ENCODE results near the gene KIRREL3. TPM values are rescaled to one million over a fixed set of nuclear protein-coding genes. Genes with fewer than 3 reads are reported as not detected.

KIRREL3 gene
- total and polyA plus RNA-seq, 10 donors = 0.50 to 5.4 (median 2.0) TPM

DNA sequence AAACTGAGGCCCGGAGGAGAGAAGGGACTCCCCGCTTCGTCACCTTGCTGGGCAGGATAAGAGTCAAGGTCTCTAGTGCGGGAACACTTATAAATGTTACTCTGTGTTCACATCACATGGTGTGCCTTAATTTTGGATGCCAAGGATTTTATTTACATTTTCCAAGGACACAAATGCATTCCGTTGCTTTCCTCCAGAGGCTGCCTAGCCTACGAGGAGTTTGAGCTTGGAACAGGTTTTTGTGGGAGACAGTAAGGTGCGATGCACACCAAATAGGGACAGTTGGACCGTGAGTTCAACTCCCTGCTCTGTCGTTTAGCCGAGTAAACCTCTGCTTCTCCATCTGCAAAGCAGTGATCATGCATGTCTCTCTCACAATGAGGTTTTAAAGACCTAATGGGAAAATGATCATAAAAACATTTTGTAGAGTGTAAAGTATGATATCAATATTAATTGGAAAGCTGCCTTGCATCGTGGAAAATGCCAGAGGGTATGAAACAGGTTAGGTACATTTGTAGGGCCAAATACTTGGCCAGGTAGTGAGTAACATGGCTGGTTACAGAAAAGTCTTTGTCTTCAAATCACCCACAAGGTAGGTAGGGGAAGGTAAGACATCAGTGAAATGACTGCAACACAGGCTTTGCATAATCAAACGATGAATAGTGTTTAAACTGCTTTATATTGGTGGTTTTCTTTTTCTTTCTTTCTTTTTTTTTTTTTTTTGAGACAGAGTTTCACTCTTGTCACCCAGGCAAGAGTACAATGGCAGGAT is 583.3 kb downstream of the KIRREL3 start:
- H3K9me3 ChIP-seq = no peaks in the 10 kb centered on the region
- intact Hi-C loops (cut with DNase I; ENCODE audit: low total_unique reads) = no loop called here
- peak overlapping the region in 5 of 8 donors; percentile 35 to 72 (median 41) for H3K4me3 ChIP-seq
- TF ChIP-seq POLR2AphosphoS5 (IDR thresholded peaks at IDR 0.05) (no peak), POLR2A (IDR thresholded peaks at IDR 0.05) (no peak)
- TF ChIP-seq, protein P1, sequence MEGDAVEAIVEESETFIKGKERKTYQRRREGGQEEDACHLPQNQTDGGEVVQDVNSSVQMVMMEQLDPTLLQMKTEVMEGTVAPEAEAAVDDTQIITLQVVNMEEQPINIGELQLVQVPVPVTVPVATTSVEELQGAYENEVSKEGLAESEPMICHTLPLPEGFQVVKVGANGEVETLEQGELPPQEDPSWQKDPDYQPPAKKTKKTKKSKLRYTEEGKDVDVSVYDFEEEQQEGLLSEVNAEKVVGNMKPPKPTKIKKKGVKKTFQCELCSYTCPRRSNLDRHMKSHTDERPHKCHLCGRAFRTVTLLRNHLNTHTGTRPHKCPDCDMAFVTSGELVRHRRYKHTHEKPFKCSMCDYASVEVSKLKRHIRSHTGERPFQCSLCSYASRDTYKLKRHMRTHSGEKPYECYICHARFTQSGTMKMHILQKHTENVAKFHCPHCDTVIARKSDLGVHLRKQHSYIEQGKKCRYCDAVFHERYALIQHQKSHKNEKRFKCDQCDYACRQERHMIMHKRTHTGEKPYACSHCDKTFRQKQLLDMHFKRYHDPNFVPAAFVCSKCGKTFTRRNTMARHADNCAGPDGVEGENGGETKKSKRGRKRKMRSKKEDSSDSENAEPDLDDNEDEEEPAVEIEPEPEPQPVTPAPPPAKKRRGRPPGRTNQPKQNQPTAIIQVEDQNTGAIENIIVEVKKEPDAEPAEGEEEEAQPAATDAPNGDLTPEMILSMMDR (IDR thresholded peaks at IDR 0.05 in 8 of 11, conservative IDR thresholded peaks at IDR 0.05 in 3 of 11) = no peak
- H3K4me1 ChIP-seq = peaks cover 22 to 87% (median 64%) of the 10 kb centered on the region in 6 donors
- peak overlapping the region; percentile 72 to 87 (median 80) for H3K27ac ChIP-seq
- peaks cover 0 to 6% (median 0%) of the 10 kb centered on the region in 7 donors for H3K27me3 ChIP-seq (replicated peaks in 1 of 7)
- no peak for DNase-seq
- 70 to 83% (median 78%) methylated on average over 12 of the region's 12 CpGs for WGBS, 5 donors
- H3K36me3 ChIP-seq = peaks cover 0 to 33% (median 9%) of the 10 kb centered on the region in 6 donors

DNA sequence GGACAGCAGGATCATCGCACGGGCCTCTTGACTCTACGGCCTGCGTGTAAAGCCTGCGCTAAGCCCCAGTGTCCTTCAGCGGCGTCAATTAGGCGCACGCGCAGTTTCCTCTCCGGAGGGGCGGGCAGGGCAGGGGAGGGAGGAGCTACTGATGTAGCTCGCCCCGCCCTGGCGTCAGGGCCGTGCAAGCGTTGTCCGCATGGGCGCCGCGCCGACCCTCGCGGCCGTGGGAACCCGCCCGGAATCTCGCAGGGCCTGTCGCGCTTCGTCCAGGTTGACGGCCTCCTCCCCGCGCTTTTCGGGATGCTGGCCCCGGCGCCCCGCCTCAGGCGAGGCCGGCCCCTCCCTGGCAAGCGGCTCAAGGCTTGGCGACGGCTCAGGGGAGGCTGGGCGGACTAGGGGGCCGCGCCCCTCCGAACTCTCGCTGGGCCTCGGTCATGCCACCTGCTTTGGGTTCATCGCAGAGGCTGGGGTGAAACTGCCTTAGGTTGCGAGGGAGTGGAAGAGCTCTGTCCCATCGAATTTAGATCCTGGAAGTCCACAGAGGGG is 584.0 kb downstream of the KIRREL3 start:
- peak; percentile 94 for DNase-seq
- peaks cover 22 to 84% (median 62%) of the 10 kb centered on the region in 6 donors for H3K4me1 ChIP-seq

DNA sequence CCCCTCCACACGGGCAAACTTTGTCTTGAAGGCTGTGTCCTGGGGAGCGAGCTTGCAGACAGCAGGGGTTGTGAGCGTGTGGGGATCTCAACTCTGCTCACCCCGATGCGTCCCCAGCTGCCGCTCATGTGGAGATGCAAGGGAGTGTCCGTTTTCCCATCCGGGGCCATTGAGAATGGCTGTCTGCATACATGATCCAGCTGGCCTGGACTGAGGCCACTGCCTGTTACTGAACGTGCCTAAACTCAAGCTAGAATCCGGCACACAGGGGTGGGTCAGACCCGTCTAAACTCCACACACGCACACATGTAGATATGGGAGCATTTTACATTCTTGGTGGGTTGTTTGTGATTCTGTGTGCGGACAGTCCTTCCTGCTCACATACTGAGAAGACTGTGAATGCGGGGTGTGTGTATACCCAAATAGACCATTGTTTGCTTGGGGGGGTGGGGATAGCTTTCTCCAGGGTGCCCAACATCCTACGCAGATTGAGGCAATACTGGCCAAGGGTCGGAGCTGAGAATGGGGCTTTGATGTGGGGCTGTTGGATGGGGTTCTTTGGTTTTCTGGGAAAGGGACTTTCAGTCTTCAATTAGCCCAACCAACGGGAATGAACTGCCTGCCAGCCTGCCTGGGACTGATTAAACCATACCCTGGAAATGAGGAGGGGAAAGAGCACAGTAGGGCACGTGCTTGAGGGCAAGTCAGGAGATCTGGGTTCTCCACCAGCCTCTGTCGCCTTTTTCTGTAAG is 584.7 kb downstream of the KIRREL3 start:
- H3K4me1 ChIP-seq = peaks cover 22 to 77% (median 54%) of the 10 kb centered on the region in 6 donors
- H3K9me3 ChIP-seq = no peaks in the 10 kb centered on the region
- peak overlapping the region; percentile 72 to 87 (median 80) for H3K27ac ChIP-seq
- TF ChIP-seq POLR2AphosphoS5 (IDR thresholded peaks at IDR 0.05) = peak; percentile 68 to 72 (median 70)
- no peak for TF ChIP-seq POLR2A (IDR thresholded peaks at IDR 0.05)
- no peak for DNase-seq
- peaks cover 0 to 6% (median 0%) of the 10 kb centered on the region in 7 donors for H3K27me3 ChIP-seq (replicated peaks in 1 of 7)
- intact Hi-C loops (cut with DNase I; ENCODE audit: low total_unique reads) = no loop called here
- peaks cover 0 to 47% (median 13%) of the 10 kb centered on the region in 6 donors for H3K36me3 ChIP-seq
- WGBS, 5 donors = 78 to 90% (median 79%) methylated on average over 14 to 19 of the region's 19 CpGs
- H3K4me3 ChIP-seq = peak overlapping the region in 3 of 8 donors; percentile 39 to 72 (median 41)

More for the DNA sequence above, 584.0 kb downstream of the KIRREL3 start:
- intact Hi-C loops (cut with DNase I; ENCODE audit: low total_unique reads) = no loop called here
- 5 to 44% (median 6%) methylated on average over 2 to 52 of the region's 52 CpGs for whole genome bisulfite sequencing, 5 donors
- H3K4me3 ChIP-seq = peak overlapping the region in 7 of 8 donors; percentile 31 to 72 (median 39)
- H3K9me3 ChIP-seq = no peaks in the 10 kb centered on the region
- peaks cover 0 to 39% (median 10%) of the 10 kb centered on the region in 6 donors for H3K36me3 ChIP-seq
- TF ChIP-seq, protein P1 (IDR thresholded peaks at IDR 0.05 in 8 of 11, conservative IDR thresholded peaks at IDR 0.05 in 3 of 11) = peak in 2 of 11 experiments; percentile 11 to 21
- TF ChIP-seq POLR2A (IDR thresholded peaks at IDR 0.05) (no peak), POLR2AphosphoS5 (IDR thresholded peaks at IDR 0.05) (peak; percentile 50 to 85 (median 80))
- peaks cover 0 to 6% (median 0%) of the 10 kb centered on the region in 7 donors for H3K27me3 ChIP-seq (replicated peaks in 1 of 7)
- peak overlapping the region; percentile 72 to 87 (median 80) for H3K27ac ChIP-seq

DNA sequence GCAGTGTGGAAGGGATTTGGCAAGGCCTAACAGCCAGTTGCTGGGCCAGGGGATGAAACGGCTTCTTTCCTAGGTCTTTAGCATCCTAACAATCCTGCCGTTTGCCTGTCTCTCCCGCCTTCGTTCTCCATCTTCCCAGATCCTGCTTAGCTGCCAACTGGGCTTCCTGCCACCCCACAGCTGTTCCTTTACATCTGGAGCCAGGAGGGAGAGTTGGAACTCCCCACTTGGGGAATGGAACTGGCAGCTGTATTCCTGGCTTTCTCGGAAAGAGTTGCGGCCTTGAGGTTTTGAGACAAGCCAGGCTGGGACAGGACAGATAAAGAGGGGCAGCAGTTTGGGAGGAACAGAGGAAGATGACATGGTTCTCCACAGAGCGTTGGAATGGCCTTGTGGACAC is 585.4 kb downstream of the KIRREL3 start:
- peaks cover 0 to 6% (median 0%) of the 10 kb centered on the region in 7 donors for H3K27me3 ChIP-seq (replicated peaks in 1 of 7)
- H3K9me3 ChIP-seq = no peaks in the 10 kb centered on the region
- H3K4me3 ChIP-seq = no peak overlapping the region
- H3K4me1 ChIP-seq = peaks cover 22 to 71% (median 51%) of the 10 kb centered on the region in 6 donors
- no peak for DNase-seq
- 32 to 76% (median 64%) methylated on average over 7 of the region's 7 CpGs for WGBS, 5 donors
- peak overlapping the region in 7 of 8 donors; percentile 72 to 87 (median 80) for H3K27ac ChIP-seq
- intact Hi-C loops (cut with DNase I; ENCODE audit: low total_unique reads) = no loop called here
- H3K36me3 ChIP-seq = peaks cover 0 to 54% (median 15%) of the 10 kb centered on the region in 6 donors
- TF ChIP-seq, protein P1 (IDR thresholded peaks at IDR 0.05 in 8 of 11, conservative IDR thresholded peaks at IDR 0.05 in 3 of 11) = no peak
- peak in 1 of 3 donors; percentile 73 for TF ChIP-seq POLR2AphosphoS5 (IDR thresholded peaks at IDR 0.05)
- TF ChIP-seq POLR2A (IDR thresholded peaks at IDR 0.05) = no peak
